Measurements from ENCODE around the gene COL4A1.

DNA sequence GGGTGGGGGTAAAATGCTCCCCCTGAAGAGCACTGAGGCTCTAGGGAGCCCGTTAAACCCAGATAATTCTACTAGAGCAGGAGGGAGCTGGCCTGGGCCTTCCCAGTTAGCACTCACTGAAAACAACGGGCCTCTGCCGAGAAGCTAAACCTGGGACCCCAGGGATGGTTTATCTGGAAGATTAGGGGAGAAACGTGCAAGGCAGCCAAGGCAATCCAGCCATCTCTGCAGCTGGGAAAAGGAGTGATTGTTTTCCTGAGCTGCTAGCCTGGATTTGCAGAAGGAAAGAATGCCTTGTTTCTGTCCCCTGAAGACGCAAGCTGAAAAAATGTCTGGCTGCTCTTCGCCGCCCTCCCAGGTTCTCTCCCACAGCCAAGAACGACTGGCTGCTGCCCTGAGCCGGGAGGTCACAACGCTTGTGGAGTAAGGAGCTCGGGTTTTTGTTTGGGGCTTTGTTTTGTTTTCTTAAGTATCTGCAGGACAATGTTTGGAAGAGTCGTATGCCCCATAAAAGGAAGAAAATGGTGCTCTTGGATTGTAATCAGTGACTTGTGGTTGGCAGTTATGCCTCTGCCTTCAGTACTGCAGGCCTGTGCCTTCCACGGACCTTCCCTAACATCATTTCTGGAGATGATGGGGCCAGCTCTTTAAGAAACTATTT lies 31.6 kb upstream of the COL4A1 start:
- no peak for TF ChIP-seq LEF1 (IDR thresholded peaks at IDR 0.05; ENCODE audit: borderline replicate concordance)
- no peak for TF ChIP-seq FOXM1 (IDR thresholded peaks at IDR 0.05; ENCODE audit: borderline replicate concordance)
- TF ChIP-seq FOXK2 (IDR thresholded peaks at IDR 0.05): no peak
- no peak for TF ChIP-seq CTBP1 (IDR thresholded peaks at IDR 0.05; ENCODE audit: borderline replicate concordance)
- TF ChIP-seq TARDBP (IDR thresholded peaks at IDR 0.05): no peak
- no peak for TF ChIP-seq HDGF (IDR thresholded peaks at IDR 0.05; ENCODE audit: borderline replicate concordance)
- no peak for TF ChIP-seq BHLHE40 (IDR thresholded peaks at IDR 0.05; ENCODE audit: borderline replicate concordance)

Measured in HEK293T (cell line).